ENCODE data around the gene SLC25A31. TPM values are rescaled to one million over a fixed set of nuclear protein-coding genes. Genes with fewer than 3 reads are reported as not detected.

Gene SLC25A31
- polyA plus RNA-seq, 1 donor from 2014 or later = 0.28 TPM

DNA sequence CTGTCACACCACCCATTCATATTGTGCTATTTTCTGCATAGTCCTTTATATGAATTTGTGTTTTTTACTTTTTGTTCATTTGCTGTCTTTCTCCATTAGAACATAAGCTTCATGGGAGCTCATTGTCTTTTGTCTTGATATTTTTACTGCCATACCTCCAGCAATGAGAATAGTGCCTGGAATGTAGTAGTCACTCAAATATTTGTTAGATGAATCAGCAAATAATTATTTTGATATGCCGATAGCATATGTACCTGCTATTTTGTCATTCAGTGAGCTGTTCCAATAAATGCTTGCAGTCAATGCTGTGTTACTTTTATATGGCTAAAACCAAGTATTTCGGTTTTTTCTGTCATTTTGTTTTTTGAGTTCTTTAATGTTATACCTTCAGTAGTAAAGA is 43.5 kb upstream of the SLC25A31 start:
- H3K4me2 ChIP-seq (ENCODE audit: low read length) = no peak overlapping the region
- no peaks in the 10 kb centered on the region for H3F3A ChIP-seq (ENCODE audit: insufficient read depth, low read length, poor library complexity, severe bottlenecking)
- H3K9me2 ChIP-seq (ENCODE audit: insufficient read depth, low read length) = no peaks in the 10 kb centered on the region
- H3K36me3 ChIP-seq (ENCODE audit: insufficient read depth, low read length) = no peaks in the 10 kb centered on the region
- no peak for TF ChIP-seq EZH2 (IDR thresholded peaks at IDR 0.05; ENCODE audit: borderline replicate concordance, insufficient read depth, low read length, poor library complexity, severe bottlenecking)
- TF ChIP-seq, protein P1, sequence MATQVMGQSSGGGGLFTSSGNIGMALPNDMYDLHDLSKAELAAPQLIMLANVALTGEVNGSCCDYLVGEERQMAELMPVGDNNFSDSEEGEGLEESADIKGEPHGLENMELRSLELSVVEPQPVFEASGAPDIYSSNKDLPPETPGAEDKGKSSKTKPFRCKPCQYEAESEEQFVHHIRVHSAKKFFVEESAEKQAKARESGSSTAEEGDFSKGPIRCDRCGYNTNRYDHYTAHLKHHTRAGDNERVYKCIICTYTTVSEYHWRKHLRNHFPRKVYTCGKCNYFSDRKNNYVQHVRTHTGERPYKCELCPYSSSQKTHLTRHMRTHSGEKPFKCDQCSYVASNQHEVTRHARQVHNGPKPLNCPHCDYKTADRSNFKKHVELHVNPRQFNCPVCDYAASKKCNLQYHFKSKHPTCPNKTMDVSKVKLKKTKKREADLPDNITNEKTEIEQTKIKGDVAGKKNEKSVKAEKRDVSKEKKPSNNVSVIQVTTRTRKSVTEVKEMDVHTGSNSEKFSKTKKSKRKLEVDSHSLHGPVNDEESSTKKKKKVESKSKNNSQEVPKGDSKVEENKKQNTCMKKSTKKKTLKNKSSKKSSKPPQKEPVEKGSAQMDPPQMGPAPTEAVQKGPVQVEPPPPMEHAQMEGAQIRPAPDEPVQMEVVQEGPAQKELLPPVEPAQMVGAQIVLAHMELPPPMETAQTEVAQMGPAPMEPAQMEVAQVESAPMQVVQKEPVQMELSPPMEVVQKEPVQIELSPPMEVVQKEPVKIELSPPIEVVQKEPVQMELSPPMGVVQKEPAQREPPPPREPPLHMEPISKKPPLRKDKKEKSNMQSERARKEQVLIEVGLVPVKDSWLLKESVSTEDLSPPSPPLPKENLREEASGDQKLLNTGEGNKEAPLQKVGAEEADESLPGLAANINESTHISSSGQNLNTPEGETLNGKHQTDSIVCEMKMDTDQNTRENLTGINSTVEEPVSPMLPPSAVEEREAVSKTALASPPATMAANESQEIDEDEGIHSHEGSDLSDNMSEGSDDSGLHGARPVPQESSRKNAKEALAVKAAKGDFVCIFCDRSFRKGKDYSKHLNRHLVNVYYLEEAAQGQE (IDR thresholded peaks at IDR 0.05; ENCODE audit: borderline replicate concordance) = no peak
- no peak for TF ChIP-seq TAF1 (IDR thresholded peaks at IDR 0.05; ENCODE audit: low read depth)
- no peak for TF ChIP-seq RAD21 (conservative IDR thresholded peaks at IDR 0.05)
- no peak for TF ChIP-seq EP300 (conservative IDR thresholded peaks at IDR 0.05; ENCODE audit: poor library complexity, severe bottlenecking)
- TF ChIP-seq, protein P2, sequence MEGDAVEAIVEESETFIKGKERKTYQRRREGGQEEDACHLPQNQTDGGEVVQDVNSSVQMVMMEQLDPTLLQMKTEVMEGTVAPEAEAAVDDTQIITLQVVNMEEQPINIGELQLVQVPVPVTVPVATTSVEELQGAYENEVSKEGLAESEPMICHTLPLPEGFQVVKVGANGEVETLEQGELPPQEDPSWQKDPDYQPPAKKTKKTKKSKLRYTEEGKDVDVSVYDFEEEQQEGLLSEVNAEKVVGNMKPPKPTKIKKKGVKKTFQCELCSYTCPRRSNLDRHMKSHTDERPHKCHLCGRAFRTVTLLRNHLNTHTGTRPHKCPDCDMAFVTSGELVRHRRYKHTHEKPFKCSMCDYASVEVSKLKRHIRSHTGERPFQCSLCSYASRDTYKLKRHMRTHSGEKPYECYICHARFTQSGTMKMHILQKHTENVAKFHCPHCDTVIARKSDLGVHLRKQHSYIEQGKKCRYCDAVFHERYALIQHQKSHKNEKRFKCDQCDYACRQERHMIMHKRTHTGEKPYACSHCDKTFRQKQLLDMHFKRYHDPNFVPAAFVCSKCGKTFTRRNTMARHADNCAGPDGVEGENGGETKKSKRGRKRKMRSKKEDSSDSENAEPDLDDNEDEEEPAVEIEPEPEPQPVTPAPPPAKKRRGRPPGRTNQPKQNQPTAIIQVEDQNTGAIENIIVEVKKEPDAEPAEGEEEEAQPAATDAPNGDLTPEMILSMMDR (IDR thresholded peaks at IDR 0.05; ENCODE audit: poor library complexity, severe bottlenecking) = no peak
- no peak for TF ChIP-seq POLR2AphosphoS5 (IDR thresholded peaks at IDR 0.05)
- TF ChIP-seq SMC3 (conservative IDR thresholded peaks at IDR 0.05; ENCODE audit: poor library complexity) = no peak
- no peak for TF ChIP-seq MXI1 (conservative IDR thresholded peaks at IDR 0.05; ENCODE audit: poor library complexity, severe bottlenecking)
- no peaks in the 10 kb centered on the region for H3K27me3 ChIP-seq (ENCODE audit: insufficient read depth, low read depth, low read length)
- no peaks in the 10 kb centered on the region for H3K9me3 ChIP-seq (ENCODE audit: low read length)
- H3K27ac ChIP-seq (ENCODE audit: low read length) = no peak overlapping the region
- no peak overlapping the region for H3K9ac ChIP-seq (ENCODE audit: low read length)
- no peak overlapping the region for H3K4me3 ChIP-seq (ENCODE audit: low read length)
- no peak overlapping the region for H2AFZ ChIP-seq (ENCODE audit: low read depth, low read length)
- no peaks in the 10 kb centered on the region for H3K79me2 ChIP-seq (replicated peaks; ENCODE audit: insufficient read depth, low read length)
- H4K20me1 ChIP-seq (ENCODE audit: insufficient read depth) = no peaks in the 10 kb centered on the region

DNA sequence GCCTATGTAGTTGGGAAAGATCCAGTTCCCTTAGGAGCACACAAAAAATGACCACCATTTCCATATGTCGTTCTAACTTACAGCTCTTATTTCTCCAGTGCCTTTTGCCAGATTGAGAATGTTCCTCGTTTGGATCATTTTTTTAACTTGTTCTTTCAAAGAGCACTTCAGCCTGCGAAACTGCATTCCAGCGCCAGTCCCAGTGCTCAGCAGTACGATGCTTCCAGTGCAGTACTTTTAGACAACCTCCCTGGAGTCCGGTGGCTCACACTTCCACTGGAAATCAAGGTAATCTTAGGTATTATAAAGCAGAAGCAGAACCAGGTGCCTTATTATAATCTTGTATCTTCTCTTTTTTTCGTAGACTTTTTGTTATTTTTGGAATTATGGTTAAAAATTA is 42.6 kb upstream of the SLC25A31 start:
- Histone ChIP-seq H3K36me3 (ENCODE audit: insufficient read depth, low read length) (no peaks in the 10 kb centered on the region), H3K9me3 (ENCODE audit: low read length) (no peaks in the 10 kb centered on the region), H3K9me2 (ENCODE audit: insufficient read depth, low read length) (no peaks in the 10 kb centered on the region), H4K20me1 (ENCODE audit: insufficient read depth) (no peaks in the 10 kb centered on the region), H3K27ac (ENCODE audit: low read length) (no peak overlapping the region), H3K4me3 (ENCODE audit: low read length) (no peak overlapping the region), H3K9ac (ENCODE audit: low read length) (no peak overlapping the region), H3K4me2 (ENCODE audit: low read length) (no peak overlapping the region), H3F3A (ENCODE audit: insufficient read depth, low read length, poor library complexity, severe bottlenecking) (no peaks in the 10 kb centered on the region), H3K27me3 (ENCODE audit: insufficient read depth, low read depth, low read length) (no peaks in the 10 kb centered on the region), H2AFZ (ENCODE audit: low read depth, low read length) (no peak overlapping the region), H3K79me2 (replicated peaks; ENCODE audit: insufficient read depth, low read length) (no peaks in the 10 kb centered on the region)
- TF ChIP-seq EZH2 (IDR thresholded peaks at IDR 0.05; ENCODE audit: borderline replicate concordance, insufficient read depth, low read length, poor library complexity, severe bottlenecking) = no peak
- TF ChIP-seq SMC3 (conservative IDR thresholded peaks at IDR 0.05; ENCODE audit: poor library complexity) = no peak
- no peak for TF ChIP-seq EP300 (conservative IDR thresholded peaks at IDR 0.05; ENCODE audit: poor library complexity, severe bottlenecking)
- TF ChIP-seq MXI1 (conservative IDR thresholded peaks at IDR 0.05; ENCODE audit: poor library complexity, severe bottlenecking) = no peak
- TF ChIP-seq TAF1 (IDR thresholded peaks at IDR 0.05; ENCODE audit: low read depth) = no peak
- TF ChIP-seq, protein P1 (IDR thresholded peaks at IDR 0.05; ENCODE audit: borderline replicate concordance) = no peak
- TF ChIP-seq POLR2AphosphoS5 (IDR thresholded peaks at IDR 0.05) = no peak
